GM12878 (cell line): ENCODE results near the gene TMEM63C.

ENCODE experiments used
- CTCF ChIP-seq, 3 experiments: IDR thresholded peaks in 2 of 3; conservative IDR thresholded peaks in 1 of 3; 2 replicates each; pipeline ENCODE4 v1.5.1; 2011; ENCODE audit warnings: low read depth in 3 of 3, low read length in 3 of 3, mild to moderate bottlenecking in 3 of 3, control low read depth in 2 of 3, moderate library complexity in 2 of 3, inconsistent platforms in 1 of 3, mixed read lengths in 1 of 3; ENCODE audit not compliant: control insufficient read depth in 2 of 3, insufficient read depth in 1 of 3; ENCODE audit errors: extremely low read depth in 1 of 3
- MTA2 ChIP-seq: fragments of 450-650 bp; IDR thresholded peaks from 2 replicates; pipeline ENCODE4 v1.6.1; 2016; ENCODE audit warnings: low read depth, mild to moderate bottlenecking, moderate library complexity
- RB1 ChIP-seq: fragments of 450-650 bp; formaldehyde crosslinking; IDR thresholded peaks from 2 replicates; pipeline ENCODE4 v1.6.1; 2017; ENCODE audit warnings: mild to moderate bottlenecking, borderline replicate concordance

GRCh38 chr14:77143071-77143470, 38.5 kb upstream of the TMEM63C start:
- TF ChIP-seq CTCF (IDR thresholded peaks at IDR 0.05 in 2 of 3, conservative IDR thresholded peaks at IDR 0.05 in 1 of 3; ENCODE audit: control insufficient read depth in 2 of 3, extremely low read depth in 1 of 3, insufficient read depth in 1 of 3, low read depth in 3 of 3, low read length in 3 of 3) (no peak), RB1 (no peak), MTA2 (no peak)
